Activated CD4-positive, alpha-beta T cell treated with anti-CD3 and anti-CD28 coated beads for 36 hours (primary cell): Measurements from ENCODE around the gene CATSPERB. TPM values are rescaled to one million over a fixed set of nuclear protein-coding genes. Genes with fewer than 3 reads are reported as not detected.
"Not testable (repeated sequence)": the region's sequence is repeated elsewhere in the genome, so short reads cannot be mapped to it uniquely, and the experiment has no call there.

Source experiments
- ATAC-seq: fragments of 200-7000 bp; cut with Tn5 transposase; one replicate; pipeline ENCODE4 v1.10.0; 2021; ENCODE audit warnings: mild to moderate bottlenecking, moderate library complexity
- CTCF ChIA-PET: fragments of 350-600 bp; sonication (Branson Sonifier 250); formaldehyde crosslinking; loops from one replicate; lab custom pipeline; 2021; ENCODE audit warnings: antibody characterized with exemption; lab: Charles Lee
- POLR2A ChIA-PET: fragments of 350-600 bp; sonication (Branson Sonifier 250); formaldehyde crosslinking; loops from one replicate; lab custom pipeline; 2021; ENCODE audit warnings: antibody characterized with exemption, inconsistent platforms; lab: Charles Lee
- DNase-seq: peaks from one replicate; pipeline ENCODE4 v3.0.0-alpha.2; 2020
- H3K27ac Mint-ChIP-seq: one replicate; pipeline ENCODE4 v1.8.0; 2021; ENCODE audit warnings: mixed read lengths
- H3K27me3 Mint-ChIP-seq: one replicate; pipeline ENCODE4 v1.8.0; 2021; ENCODE audit warnings: mixed read lengths
- H3K36me3 Mint-ChIP-seq: one replicate; pipeline ENCODE4 v1.8.0; 2021; ENCODE audit warnings: low read depth, mixed read lengths
- H3K4me1 Mint-ChIP-seq: one replicate; pipeline ENCODE4 v1.8.0; 2021; ENCODE audit warnings: mixed read lengths
- H3K4me3 Mint-ChIP-seq: one replicate; pipeline ENCODE4 v1.8.0; 2021; ENCODE audit warnings: mild to moderate bottlenecking, moderate library complexity, mixed read lengths
- H3K9me3 Mint-ChIP-seq: one replicate; pipeline ENCODE4 v1.8.0; 2021; ENCODE audit warnings: low read depth, mixed read lengths
- intact Hi-C, 2 experiments: fragments of 100-400 bp; cut with DNase I in 1 of 2; cut with micrococcal nuclease in 1 of 2; formaldehyde crosslinking; loops; one replicate each; pipeline versions ENCODE4 v1.14.2 to v1.15.1; 2022 to 2024; cut with DNase I, micrococcal nuclease
- total RNA-seq, 2 experiments: library from RNA; stranded (reverse); gene quantifications; one replicate each; pipeline ENCODE4 v1.2.3, GENCODE V29; 2021

The CATSPERB gene
- total RNA-seq, 2 experiments from 2014 or later = 0.07 to 0.91 TPM

- no peak overlapping the region for H3K4me3 Mint-ChIP-seq
- H3K36me3 Mint-ChIP-seq = no peaks in the 10 kb centered on the region
- no peak for ATAC-seq
- ChIA-PET CTCF (interaction anchor here (0.8 kb wide), 1 partner anchor 32 kb away, joined by 5 read pairs; no protein-coding TSS in a partner anchor), POLR2A (interaction anchor here (0.6 kb wide), 1 partner anchor 413 kb away, joined by 4 read pairs; no protein-coding TSS in a partner anchor)
- intact Hi-C loops = no loop called here
- H3K27me3 Mint-ChIP-seq = no peaks in the 10 kb centered on the region
- H3K4me1 Mint-ChIP-seq = no peaks in the 10 kb centered on the region
- H3K27ac Mint-ChIP-seq = no peak overlapping the region
- DNase-seq = no peak
- H3K9me3 Mint-ChIP-seq = no peaks in the 10 kb centered on the region
These were observed 124.4 kb downstream of the CATSPERB start for GRCh38 chr14:91607322-91608047.

DNA sequence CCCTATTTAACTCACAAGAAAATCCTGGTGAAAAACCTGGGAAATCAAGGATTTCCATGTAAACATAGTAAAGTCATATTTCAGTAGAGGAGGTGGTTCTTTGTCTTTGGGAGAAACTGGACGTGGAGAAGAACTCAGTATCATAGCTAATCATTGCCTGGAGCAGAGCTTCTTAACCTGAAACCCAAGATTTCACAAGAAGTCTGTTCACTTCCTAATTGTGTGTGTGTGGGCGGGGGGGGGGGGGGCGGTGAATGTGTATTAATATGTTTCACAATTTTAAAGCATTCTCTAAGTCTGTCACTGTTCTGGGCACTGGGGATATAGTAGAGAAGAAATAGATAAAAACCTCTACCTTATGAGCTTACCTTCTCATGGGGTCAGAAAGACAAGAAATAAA is 125.0 kb downstream of the CATSPERB start:
- intact Hi-C loops = no loop called here
- no peak overlapping the region for H3K4me3 Mint-ChIP-seq
- no peak overlapping the region for H3K27ac Mint-ChIP-seq
- no peak for DNase-seq
- ChIA-PET POLR2A (interaction anchor here (0.6 kb wide), 1 partner anchor 413 kb away, joined by 4 read pairs; no protein-coding TSS in a partner anchor), CTCF (interaction anchor here (0.8 kb wide), 1 partner anchor 31 kb away, joined by 5 read pairs; no protein-coding TSS in a partner anchor)
- H3K36me3 Mint-ChIP-seq = no peaks in the 10 kb centered on the region
- no peaks in the 10 kb centered on the region for H3K9me3 Mint-ChIP-seq
- no peaks in the 10 kb centered on the region for H3K27me3 Mint-ChIP-seq
- H3K4me1 Mint-ChIP-seq = no peaks in the 10 kb centered on the region
- ATAC-seq = no peak

GRCh38 chr14:91604611-91605010 is 127.3 kb downstream of the CATSPERB start:
- POLR2A ChIA-PET, H3K27me3 Mint-ChIP-seq, intact Hi-C loops, CTCF ChIA-PET, H3K4me1 Mint-ChIP-seq, ATAC-seq, H3K4me3 Mint-ChIP-seq, H3K9me3 Mint-ChIP-seq, H3K27ac Mint-ChIP-seq, DNase-seq, H3K36me3 Mint-ChIP-seq: not testable (repeated sequence)

DNA sequence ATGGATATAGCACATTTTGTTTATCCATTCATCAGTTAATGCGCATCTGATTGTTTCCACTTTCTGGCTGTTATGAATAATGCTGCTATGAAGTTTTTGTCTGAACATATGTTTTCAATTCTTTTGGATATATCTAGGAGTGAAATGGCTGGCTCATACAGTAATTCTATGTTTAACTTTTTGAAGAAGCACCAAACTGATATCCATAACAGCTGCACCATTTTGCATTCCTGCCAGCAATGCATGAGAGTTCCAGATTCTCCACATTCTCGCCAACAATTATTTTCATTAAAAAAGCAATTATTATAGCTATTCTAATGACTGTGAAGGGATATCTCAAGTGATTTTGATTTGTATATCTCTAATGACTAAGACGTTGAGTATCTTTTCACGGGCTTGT is 131.9 kb downstream of the CATSPERB start:
- ATAC-seq = no peak
- Mint-ChIP-seq H3K27ac (no peak overlapping the region), H3K9me3 (peaks cover 4% of the 10 kb centered on the region), H3K4me1 (no peaks in the 10 kb centered on the region), H3K36me3 (no peaks in the 10 kb centered on the region), H3K27me3 (no peaks in the 10 kb centered on the region), H3K4me3 (no peak overlapping the region)
- no peak for DNase-seq
- intact Hi-C loops = no loop called here
- POLR2A ChIA-PET = no interaction called here
- CTCF ChIA-PET = no interaction called here

DNA sequence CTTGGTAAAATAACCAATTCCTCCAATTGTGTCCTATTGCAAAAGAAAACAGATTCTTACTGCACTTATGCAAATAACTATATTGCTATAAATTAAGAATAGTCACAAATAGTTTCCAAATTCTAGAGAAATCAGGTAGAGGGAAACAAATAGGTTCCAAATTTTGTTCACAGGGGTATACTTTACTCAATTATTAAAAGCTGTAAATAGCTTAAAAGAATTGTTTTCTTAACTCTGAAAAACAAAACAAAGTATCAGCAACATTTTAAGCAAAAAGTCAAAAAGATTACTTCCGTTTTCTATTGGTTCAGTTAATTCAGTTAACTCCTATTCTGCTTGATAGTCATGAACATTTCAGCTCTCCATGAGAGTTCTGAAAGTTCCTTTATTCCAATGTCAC is 136.2 kb downstream of the CATSPERB start:
- intact Hi-C loops = no loop called here
- H3K9me3 Mint-ChIP-seq = peaks cover 10% of the 10 kb centered on the region
- H3K27me3 Mint-ChIP-seq = no peaks in the 10 kb centered on the region
- CTCF ChIA-PET = interaction anchor here (0.6 kb wide), 1 partner anchor 300 kb away, joined by 5 read pairs; no protein-coding TSS in a partner anchor
- DNase-seq (no peak), ATAC-seq (no peak)
- H3K4me3 Mint-ChIP-seq = no peak overlapping the region
- POLR2A ChIA-PET = no interaction called here
- H3K27ac Mint-ChIP-seq = no peak overlapping the region
- H3K36me3 Mint-ChIP-seq = peaks cover 2% of the 10 kb centered on the region
- no peaks in the 10 kb centered on the region for H3K4me1 Mint-ChIP-seq

DNA sequence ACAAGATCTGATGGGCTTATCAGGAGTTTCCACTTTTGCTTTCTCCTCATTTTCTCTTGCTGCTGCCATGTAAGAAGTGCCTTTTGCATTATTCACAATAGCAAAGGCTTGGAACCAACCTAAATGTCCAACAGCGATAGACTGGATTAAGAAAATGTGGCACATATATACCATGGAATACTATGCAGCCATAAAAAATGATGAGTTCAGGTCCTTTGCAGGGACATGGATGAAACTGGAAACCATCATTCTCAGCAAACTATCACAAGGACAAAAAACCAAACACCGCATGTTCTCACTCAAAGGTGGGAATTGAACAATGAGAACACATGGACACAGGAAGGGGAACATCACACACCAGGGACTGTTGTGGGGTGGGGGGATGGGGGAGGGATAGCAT is 137.9 kb downstream of the CATSPERB start:
- H3K4me1 Mint-ChIP-seq, H3K9me3 Mint-ChIP-seq, POLR2A ChIA-PET, ATAC-seq, DNase-seq, intact Hi-C loops, H3K4me3 Mint-ChIP-seq, CTCF ChIA-PET, H3K27me3 Mint-ChIP-seq, H3K36me3 Mint-ChIP-seq, H3K27ac Mint-ChIP-seq: not testable (repeated sequence)

DNA sequence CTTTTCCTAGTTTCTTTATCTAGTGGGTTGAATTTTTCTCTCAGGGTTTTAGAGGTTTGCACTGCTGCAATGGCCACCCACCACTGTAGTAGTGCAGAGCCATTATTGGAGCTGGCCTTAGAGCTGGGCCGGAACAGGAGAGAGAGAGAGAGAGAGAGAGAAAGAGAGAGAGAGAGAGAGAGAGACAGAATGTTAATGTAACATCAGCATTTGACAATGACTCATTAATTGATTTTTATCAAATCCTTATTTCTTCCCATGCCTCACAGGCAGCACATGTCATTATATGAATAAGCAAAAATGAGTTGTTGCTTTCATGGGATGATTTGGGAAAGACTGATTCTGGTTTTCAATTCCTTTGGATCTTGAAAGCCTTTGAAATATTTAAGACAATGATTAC is 145.5 kb downstream of the CATSPERB start:
- H3K9me3 Mint-ChIP-seq = peaks cover 10% of the 10 kb centered on the region
- peaks cover 2% of the 10 kb centered on the region for H3K4me1 Mint-ChIP-seq
- intact Hi-C loops = no loop called here
- POLR2A ChIA-PET = no interaction called here
- ATAC-seq = no peak
- CTCF ChIA-PET = interaction anchor here (0.7 to 1.5 kb wide), 2 partner anchors 10 to 332 kb away, joined by 3 to 4 read pairs; no protein-coding TSS in a partner anchor
- no peak for DNase-seq
- no peaks in the 10 kb centered on the region for H3K27me3 Mint-ChIP-seq
- no peak overlapping the region for H3K4me3 Mint-ChIP-seq
- no peak overlapping the region for H3K27ac Mint-ChIP-seq
- H3K36me3 Mint-ChIP-seq = peaks cover 11% of the 10 kb centered on the region

- DNase-seq = no peak
- Mint-ChIP-seq H3K4me1 (peaks cover 2% of the 10 kb centered on the region), H3K27me3 (no peaks in the 10 kb centered on the region), H3K27ac (no peak overlapping the region), H3K4me3 (no peak overlapping the region), H3K9me3 (peaks cover 10% of the 10 kb centered on the region), H3K36me3 (peaks cover 11% of the 10 kb centered on the region)
- intact Hi-C loops = no loop called here
- POLR2A ChIA-PET = no interaction called here
- no peak for ATAC-seq
- CTCF ChIA-PET = interaction anchor here (0.5 to 1.5 kb wide), 3 partner anchors 10 to 778 kb away, joined by 3 to 4 read pairs (median 3); no protein-coding TSS in a partner anchor
These were observed 146.0 kb downstream of the CATSPERB start for GRCh38 chr14:91585856-91586255.

DNA sequence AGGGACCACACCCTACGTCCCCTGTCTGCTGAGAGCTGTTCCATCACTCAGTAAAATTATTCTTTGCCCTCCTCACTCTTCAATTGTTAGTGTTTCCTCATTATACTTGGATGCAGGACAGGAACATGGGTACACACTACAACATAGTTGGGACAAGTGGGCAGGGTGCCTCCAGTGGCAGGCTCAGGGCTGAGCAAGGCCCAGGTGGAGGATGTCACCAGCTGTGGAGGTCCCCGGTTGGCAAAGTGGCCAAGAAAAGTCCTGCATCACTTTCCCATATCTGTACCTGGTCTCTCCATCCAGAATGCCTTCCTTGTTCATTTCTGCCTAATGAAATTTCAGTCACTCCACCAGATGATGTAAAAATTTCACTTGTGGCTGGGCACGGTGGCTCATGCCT is 149.1 kb downstream of the CATSPERB start:
- ATAC-seq (no peak), DNase-seq (no peak)
- peaks cover 2% of the 10 kb centered on the region for H3K4me1 Mint-ChIP-seq
- no peaks in the 10 kb centered on the region for H3K27me3 Mint-ChIP-seq
- no peak overlapping the region for H3K27ac Mint-ChIP-seq
- CTCF ChIA-PET = interaction anchor here (1.5 kb wide), 1 partner anchor 8 kb away, joined by 4 read pairs; no protein-coding TSS in a partner anchor
- H3K9me3 Mint-ChIP-seq = peaks cover 10% of the 10 kb centered on the region
- H3K36me3 Mint-ChIP-seq = peaks cover 11% of the 10 kb centered on the region
- H3K4me3 Mint-ChIP-seq = no peak overlapping the region
- intact Hi-C loops = no loop called here
- POLR2A ChIA-PET = interaction anchor here (0.6 kb wide), 1 partner anchor 608 kb away, joined by 9 read pairs; no protein-coding TSS in a partner anchor

- peaks cover 6% of the 10 kb centered on the region for H3K9me3 Mint-ChIP-seq
- intact Hi-C loops = no loop called here
- H3K27me3 Mint-ChIP-seq = no peaks in the 10 kb centered on the region
- DNase-seq = no peak
- H3K4me1 Mint-ChIP-seq = peaks cover 2% of the 10 kb centered on the region
- ATAC-seq = no peak
- no peak overlapping the region for H3K27ac Mint-ChIP-seq
- peaks cover 7% of the 10 kb centered on the region for H3K36me3 Mint-ChIP-seq
- no peak overlapping the region for H3K4me3 Mint-ChIP-seq
- ChIA-PET POLR2A (no interaction called here), CTCF (interaction anchor here (0.9 to 1.2 kb wide), 3 partner anchors 9 to 21 kb away, joined by 3 to 5 read pairs (median 3); no protein-coding TSS in a partner anchor)
These were observed 150.9 kb downstream of the CATSPERB start for GRCh38 chr14:91580876-91581577.

DNA sequence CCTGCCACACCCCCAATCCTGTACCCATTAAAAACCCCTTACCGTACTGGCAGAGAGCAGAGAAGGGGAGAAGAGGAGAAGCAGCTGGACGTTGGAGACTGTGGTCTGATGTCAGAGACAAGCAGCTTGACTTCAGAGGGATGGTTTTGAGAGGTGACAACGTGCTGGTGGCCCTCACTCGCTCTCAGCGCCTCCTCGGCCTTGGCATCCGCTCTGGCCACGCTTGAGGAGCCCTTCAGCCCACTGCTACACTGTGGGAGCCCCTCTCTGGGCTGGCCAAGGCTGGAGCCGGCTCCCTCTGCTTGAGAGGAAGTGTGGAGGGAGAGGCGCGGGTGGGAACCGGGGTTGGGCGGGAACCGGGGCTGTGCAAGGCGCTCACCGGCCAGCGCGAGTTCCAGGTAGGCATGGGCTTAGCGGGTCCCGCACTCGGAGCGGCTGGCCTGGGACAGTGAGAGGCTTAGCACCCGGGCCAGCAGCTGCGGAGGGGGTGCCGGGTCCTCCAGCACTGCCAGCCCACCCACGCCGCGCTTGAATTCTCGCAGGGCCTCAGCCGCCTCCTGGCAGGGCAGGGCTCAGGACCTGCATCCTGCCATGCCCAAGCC is 154.2 kb downstream of the CATSPERB start:
- intact Hi-C loops = no loop called here
- no peaks in the 10 kb centered on the region for H3K9me3 Mint-ChIP-seq

More for the DNA sequence above, 154.2 kb downstream of the CATSPERB start:
- peaks cover 8% of the 10 kb centered on the region for H3K27me3 Mint-ChIP-seq
- no peak for DNase-seq
- no peak overlapping the region for H3K4me3 Mint-ChIP-seq
- ChIA-PET POLR2A (no interaction called here), CTCF (no interaction called here)
- no peaks in the 10 kb centered on the region for H3K36me3 Mint-ChIP-seq
- H3K4me1 Mint-ChIP-seq = peaks cover 20% of the 10 kb centered on the region
- H3K27ac Mint-ChIP-seq = no peak overlapping the region
- no peak for ATAC-seq
